ENCODE results near the gene TUBB4B.

The TUBB4B gene

DNA sequence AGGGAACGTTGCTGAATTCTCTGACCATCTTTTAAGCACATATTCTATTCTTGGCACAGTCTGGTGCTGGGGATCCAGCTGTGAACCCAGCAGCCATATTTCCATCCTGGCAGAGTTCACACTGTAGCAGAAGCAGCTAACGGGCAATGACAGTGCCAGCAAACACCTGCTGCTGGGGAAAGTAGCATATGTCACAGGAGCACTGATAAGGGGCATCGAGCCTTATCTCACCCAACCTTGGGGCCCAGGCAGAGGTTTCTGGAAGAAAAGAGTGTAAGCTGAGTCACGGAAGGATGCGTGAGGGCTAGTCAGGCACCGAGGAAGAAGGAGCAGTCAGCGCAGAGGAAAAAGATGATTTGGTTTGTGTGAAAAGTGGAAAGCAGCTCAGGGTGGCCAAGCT, 34.5 kb upstream of the TUBB4B start:
- DNase-seq (ENCODE audit: low spot score), result no peak
- in situ Hi-C loops (cut with MboI; ENCODE audit: low sequenced_read_pairs, unreplicated experiment), result no loop called here
- TF ChIP-seq, protein P1, sequence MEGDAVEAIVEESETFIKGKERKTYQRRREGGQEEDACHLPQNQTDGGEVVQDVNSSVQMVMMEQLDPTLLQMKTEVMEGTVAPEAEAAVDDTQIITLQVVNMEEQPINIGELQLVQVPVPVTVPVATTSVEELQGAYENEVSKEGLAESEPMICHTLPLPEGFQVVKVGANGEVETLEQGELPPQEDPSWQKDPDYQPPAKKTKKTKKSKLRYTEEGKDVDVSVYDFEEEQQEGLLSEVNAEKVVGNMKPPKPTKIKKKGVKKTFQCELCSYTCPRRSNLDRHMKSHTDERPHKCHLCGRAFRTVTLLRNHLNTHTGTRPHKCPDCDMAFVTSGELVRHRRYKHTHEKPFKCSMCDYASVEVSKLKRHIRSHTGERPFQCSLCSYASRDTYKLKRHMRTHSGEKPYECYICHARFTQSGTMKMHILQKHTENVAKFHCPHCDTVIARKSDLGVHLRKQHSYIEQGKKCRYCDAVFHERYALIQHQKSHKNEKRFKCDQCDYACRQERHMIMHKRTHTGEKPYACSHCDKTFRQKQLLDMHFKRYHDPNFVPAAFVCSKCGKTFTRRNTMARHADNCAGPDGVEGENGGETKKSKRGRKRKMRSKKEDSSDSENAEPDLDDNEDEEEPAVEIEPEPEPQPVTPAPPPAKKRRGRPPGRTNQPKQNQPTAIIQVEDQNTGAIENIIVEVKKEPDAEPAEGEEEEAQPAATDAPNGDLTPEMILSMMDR (IDR thresholded peaks at IDR 0.05; ENCODE audit: borderline replicate concordance, control extremely low read depth, extremely low read depth, insufficient read depth, missing control alignments), result no peak

GRCh38 chr9:137211532-137211931, 29.6 kb upstream of the TUBB4B start:
- TF ChIP-seq, protein P1 (IDR thresholded peaks at IDR 0.05; ENCODE audit: borderline replicate concordance, control extremely low read depth, extremely low read depth, insufficient read depth, missing control alignments), result no peak
- DNase-seq (ENCODE audit: low spot score), result no peak
- in situ Hi-C loops (cut with MboI; ENCODE audit: low sequenced_read_pairs, unreplicated experiment), result no loop called here

DNA sequence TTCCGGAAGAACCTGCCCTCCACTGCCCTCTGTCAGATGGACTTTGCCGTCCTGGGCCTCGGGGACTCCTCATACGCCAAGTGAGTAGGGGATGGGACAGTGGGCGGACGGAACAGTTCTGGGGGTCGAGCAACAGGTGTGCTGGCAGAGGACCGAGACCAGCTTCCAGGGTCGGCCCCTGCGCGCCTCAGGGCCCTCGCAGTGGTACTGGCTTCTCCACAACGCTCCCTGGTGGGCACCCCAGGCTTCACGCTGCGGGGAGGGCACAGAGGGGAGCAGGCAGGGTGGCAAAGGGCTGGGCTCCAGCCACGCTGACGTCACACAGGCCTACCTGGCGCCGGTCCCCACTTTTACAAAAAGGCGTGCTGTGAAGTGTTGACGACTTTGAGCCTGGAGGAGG, 28.6 kb upstream of the TUBB4B start:
- TF ChIP-seq, protein P1 (IDR thresholded peaks at IDR 0.05; ENCODE audit: borderline replicate concordance, control extremely low read depth, extremely low read depth, insufficient read depth, missing control alignments), result no peak
- no peak for DNase-seq (ENCODE audit: low spot score)
- in situ Hi-C loops (cut with MboI; ENCODE audit: low sequenced_read_pairs, unreplicated experiment), result no loop called here

- in situ Hi-C loops (cut with MboI; ENCODE audit: low sequenced_read_pairs, unreplicated experiment), result no loop called here
- DNase-seq (ENCODE audit: low spot score), result no peak
These were observed 27.7 kb upstream of the TUBB4B start for GRCh38 chr9:137213160-137214060.

GRCh38 chr9:137214620-137215019, 26.5 kb upstream of the TUBB4B start:
- DNase-seq (ENCODE audit: low spot score), result no peak
- TF ChIP-seq, protein P1 (IDR thresholded peaks at IDR 0.05; ENCODE audit: borderline replicate concordance, control extremely low read depth, extremely low read depth, insufficient read depth, missing control alignments), result no peak
- in situ Hi-C loops (cut with MboI; ENCODE audit: low sequenced_read_pairs, unreplicated experiment), result no loop called here

More at GRCh38 chr9:137213160-137214060, 27.7 kb upstream of the TUBB4B start:
- TF ChIP-seq, protein P1 (IDR thresholded peaks at IDR 0.05; ENCODE audit: borderline replicate concordance, control extremely low read depth, extremely low read depth, insufficient read depth, missing control alignments), result no peak

DNA sequence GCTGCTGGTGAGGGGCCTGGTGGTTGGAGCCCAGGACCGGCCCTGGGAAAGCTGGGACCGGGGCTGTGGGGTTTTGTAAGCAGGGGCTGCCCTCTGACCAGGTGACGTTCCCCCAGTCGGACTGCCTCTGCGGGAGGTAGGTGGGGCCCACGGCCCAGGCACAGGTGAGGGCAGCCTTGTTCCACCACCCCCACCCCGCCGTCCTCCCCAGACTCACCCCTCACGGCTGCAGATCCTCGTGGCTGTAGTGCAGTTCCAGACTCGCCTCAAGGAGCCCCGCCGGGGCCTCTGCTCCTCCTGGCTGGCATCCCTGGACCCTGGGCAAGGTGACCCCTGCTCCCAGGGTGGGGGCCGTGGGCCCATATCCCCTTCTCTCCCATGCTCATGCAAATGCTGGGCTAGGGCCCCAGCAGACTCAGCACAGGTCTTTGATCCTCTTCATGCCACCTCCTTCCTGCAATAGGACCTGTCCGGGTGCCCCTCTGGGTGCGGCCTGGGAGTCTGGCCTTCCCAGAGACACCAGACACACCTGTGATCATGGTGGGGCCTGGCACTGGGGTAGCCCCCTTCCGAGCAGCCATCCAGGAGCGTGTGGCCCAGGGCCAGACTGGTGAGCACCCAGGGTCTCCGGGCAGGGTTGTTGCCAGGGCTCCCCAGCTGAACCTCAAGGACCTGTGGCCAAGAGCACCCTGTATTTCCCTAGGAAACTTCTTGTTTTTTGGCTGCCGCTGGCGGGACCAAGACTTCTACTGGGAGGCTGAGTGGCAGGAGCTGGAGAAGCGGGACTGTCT, 25.7 kb upstream of the TUBB4B start:
- TF ChIP-seq, protein P1 (IDR thresholded peaks at IDR 0.05; ENCODE audit: borderline replicate concordance, control extremely low read depth, extremely low read depth, insufficient read depth, missing control alignments), result no peak
- DNase-seq (ENCODE audit: low spot score), result no peak
- in situ Hi-C loops (cut with MboI; ENCODE audit: low sequenced_read_pairs, unreplicated experiment), result no loop called here
